Endothelial cell of umbilical vein (primary cell): ENCODE data around the gene HBQ1. TPM values are rescaled to one million over a fixed set of nuclear protein-coding genes. Genes with fewer than 3 reads are reported as not detected.

Source experiments
- BruUV-seq: library from RNA; stranded (reverse); fragments of 400-500 nt; replicated peaks from 2 replicates; lab custom pipeline; 2021; lab: Mats Ljungman, UMichigan
- CTCF ChIA-PET: fragments of 300-600, 350-600 bp; sonication (Branson Sonifier 250); formaldehyde crosslinking; loops from one replicate; lab custom pipeline; 2021; ENCODE audit warnings: antibody characterized with exemption, inconsistent platforms; lab: Charles Lee
- POLR2A ChIA-PET: fragments of 300-600, 350-600 bp; sonication (Branson Sonifier 250); formaldehyde crosslinking; loops from one replicate; lab custom pipeline; 2021; ENCODE audit warnings: antibody characterized with exemption, inconsistent platforms; lab: Charles Lee
- DNase-seq: peaks from one replicate; pipeline ENCODE4 v3.0.0-alpha.2; 2011; ENCODE audit warnings: low read depth, low spot score
- FAIRE-seq: peaks from 2 replicates; lab custom pipeline; 2011; peaks lifted over from hg19 to GRCh38; lab: Jason Lieb, UNC
- H2AFZ ChIP-seq: 2 replicates; pipeline ENCODE4 v1.6.0; 2012; ENCODE audit warnings: low read depth, low read length, control low read depth, inconsistent platforms
- H3K27ac ChIP-seq: 2 replicates; pipeline ENCODE4 v1.5.1; 2011; ENCODE audit warnings: low read depth, mild to moderate bottlenecking, control low read depth, low read length, moderate library complexity; ENCODE audit not compliant: insufficient read depth
- H3K27me3 ChIP-seq, 2 experiments: 2 replicates each; pipeline versions ENCODE4 v1.6.0 to v1.6.1; 2011; ENCODE audit warnings: low read length in 2 of 2, mixed read lengths in 1 of 2; ENCODE audit not compliant: control insufficient read depth in 2 of 2, insufficient read depth in 2 of 2
- H3K36me3 ChIP-seq, 2 experiments: 2 replicates in 1 of 2; 3 replicates in 1 of 2; pipeline ENCODE4 v1.5.1; 2011; ENCODE audit warnings: low read length in 2 of 2, mild to moderate bottlenecking in 1 of 2, moderate library complexity in 1 of 2; ENCODE audit not compliant: control insufficient read depth in 2 of 2, insufficient read depth in 2 of 2; ENCODE audit errors: extremely low read depth in 1 of 2
- H3K4me1 ChIP-seq: 3 replicates; pipeline ENCODE4 v1.5.1; 2011; ENCODE audit warnings: mild to moderate bottlenecking, low read length; ENCODE audit not compliant: control insufficient read depth, insufficient read depth; ENCODE audit errors: extremely low read depth
- H3K4me2 ChIP-seq: 2 replicates; pipeline ENCODE4 v1.6.1; 2011; ENCODE audit warnings: low read length, control low read depth, mixed read lengths; ENCODE audit not compliant: insufficient read depth
- H3K4me3 ChIP-seq, 3 experiments: fragments of 200-600 bp in 1 of 3; sonication (generic), shearing (Covaris generic) in 1 of 3; replicated peaks in 1 of 3; 2 replicates each; pipeline ENCODE4 v1.5.1; 2011 to 2016; ENCODE audit warnings: control low read depth in 3 of 3, low read length in 3 of 3, mild to moderate bottlenecking in 2 of 3, inconsistent platforms in 1 of 3, low read depth in 1 of 3, moderate library complexity in 1 of 3; ENCODE audit not compliant: insufficient read depth in 1 of 3
- H3K79me2 ChIP-seq: 2 replicates; pipeline ENCODE4 v1.6.0; 2012; ENCODE audit warnings: low read length, inconsistent platforms; ENCODE audit not compliant: control insufficient read depth, insufficient read depth
- H3K9ac ChIP-seq: replicated peaks from 2 replicates; pipeline ENCODE3; 2011; ENCODE audit warnings: low read length, control low read depth; ENCODE audit not compliant: insufficient read depth; ENCODE audit errors: extremely low read depth
- H3K9me1 ChIP-seq: replicated peaks from 3 replicates; pipeline ENCODE4 v1.6.0; 2011; ENCODE audit warnings: mild to moderate bottlenecking, low read length; ENCODE audit not compliant: control insufficient read depth, insufficient read depth; ENCODE audit errors: extremely low read depth
- H3K9me3 ChIP-seq: replicated peaks from 2 replicates; pipeline ENCODE4 v1.5.1; 2012; ENCODE audit warnings: low read length, inconsistent platforms; ENCODE audit not compliant: control insufficient read depth, insufficient read depth
- H4K20me1 ChIP-seq: replicated peaks from 2 replicates; pipeline ENCODE3; 2011; ENCODE audit warnings: mild to moderate bottlenecking, low read length; ENCODE audit not compliant: control insufficient read depth, insufficient read depth; ENCODE audit errors: extremely low read depth
- EZH2 ChIP-seq: IDR thresholded peaks from 2 replicates; pipeline ENCODE4 v1.6.1; 2012; ENCODE audit warnings: borderline replicate concordance, low read depth, mild to moderate bottlenecking, moderate library complexity, low read length, inconsistent platforms; ENCODE audit not compliant: severe bottlenecking
- FOS ChIP-seq: IDR thresholded peaks from 2 replicates; pipeline ENCODE4 v1.6.1; 2011; ENCODE audit warnings: mild to moderate bottlenecking, low read length, moderate library complexity, borderline replicate concordance; ENCODE audit not compliant: insufficient read depth
- GATA2 ChIP-seq: IDR thresholded peaks from 2 replicates; pipeline ENCODE4 v1.7.0; 2011; ENCODE audit warnings: low read depth, mild to moderate bottlenecking, moderate library complexity, mixed read lengths, low read length; ENCODE audit not compliant: insufficient read length, insufficient read depth
- JUN ChIP-seq: IDR thresholded peaks from 2 replicates; pipeline ENCODE4 v1.6.1; 2011; ENCODE audit warnings: borderline replicate concordance, low read depth; ENCODE audit not compliant: insufficient read length, insufficient read depth
- MYC ChIP-seq: IDR thresholded peaks from one replicate; pipeline ENCODE4 v1.6.1; 2011; ENCODE audit warnings: mild to moderate bottlenecking, low read depth, low read length
- POLR2A ChIP-seq: IDR thresholded peaks from 2 replicates; pipeline ENCODE4 v1.6.1; 2012; ENCODE audit warnings: low read depth, mild to moderate bottlenecking, control low read depth, low read length
- POLR2AphosphoS5 ChIP-seq: IDR thresholded peaks from 2 replicates; pipeline ENCODE4 v1.6.1; 2012; ENCODE audit warnings: low read depth, mild to moderate bottlenecking, control low read depth, low read length, moderate library complexity; ENCODE audit not compliant: insufficient read depth
- dilution Hi-C: fragments of 300-500 bp; cut with MboI; formaldehyde crosslinking; loops from one replicate; pipeline ENCODE4 v1.15.0; 2019; ENCODE audit warnings: low sequenced_read_pairs; ENCODE audit not compliant: extremely low pct_ligation_motif_present
- intact Hi-C: fragments of 100-400 bp; cut with micrococcal nuclease; formaldehyde crosslinking; loops from one replicate; pipeline ENCODE4 v1.10.0; 2022
- polyA plus RNA-seq, 4 experiments: library from polyadenylated mRNA; depleted of rRNA in 3 of 4; stranded (reverse) in 3 of 4; unstranded in 1 of 4; fragments of >200 nt; gene quantifications; 2 replicates each; pipeline versions ENCODE4 v1.2.1 to v1.2.3, GENCODE V29; 2011 to 2012; ENCODE audit warnings: missing spikeins in 1 of 4
- total RNA-seq: library from RNA; stranded (reverse); gene quantifications from 2 replicates; pipeline ENCODE4 v1.2.3, GENCODE V29; 2021
- TF ChIP-seq, protein P1 (sequence below): IDR thresholded peaks from 2 replicates; pipeline ENCODE4 v1.6.1; 2011; ENCODE audit not compliant: insufficient read depth, insufficient read length
- TF ChIP-seq, protein P2 (sequence below), 2 donors: IDR thresholded peaks; 1 replicate in 1 of 2; 2 replicates in 1 of 2; pipeline ENCODE4 v1.5.1; 2011; ENCODE audit warnings: low read length in 2 of 2, mild to moderate bottlenecking in 2 of 2, moderate library complexity in 2 of 2, control low read depth in 1 of 2, inconsistent platforms in 1 of 2, low read depth in 1 of 2; ENCODE audit not compliant: insufficient read depth in 1 of 2; ENCODE audit errors: extremely low read depth in 1 of 2

HBQ1 gene
- total and polyA plus RNA-seq, 2 donors (not counting 3 experiments of a cell fraction or from before 2014, with no cell fraction given), result 0.75 TPM; not detected in 1

DNA sequence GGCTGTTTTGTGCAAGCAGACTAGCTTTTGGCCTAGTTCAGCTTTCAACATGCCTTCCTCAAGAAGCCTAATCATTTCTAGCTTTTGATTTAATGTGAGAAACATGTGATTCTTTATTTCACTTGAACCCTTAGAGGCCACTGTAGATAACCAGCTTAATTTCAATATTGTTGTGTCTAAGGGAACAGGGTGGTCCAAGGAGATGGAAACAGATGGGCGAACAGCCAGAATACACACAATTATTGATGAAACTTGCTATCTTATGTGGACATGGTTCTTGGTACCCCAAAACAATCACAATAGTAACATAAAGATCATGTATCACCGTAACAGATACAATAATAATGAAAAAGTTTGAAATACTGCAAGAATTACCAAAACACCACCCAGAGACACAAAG lies 46.5 kb upstream of the HBQ1 start:
- H3K9me3 ChIP-seq, result no peaks in the 10 kb centered on the region
- peaks cover 3% of the 10 kb centered on the region for H3K4me1 ChIP-seq
- no peak overlapping the region for H3K27ac ChIP-seq
- DNase-seq, result no peak
- no peak for FAIRE-seq
- no peaks in the 10 kb centered on the region for H4K20me1 ChIP-seq
- no peak overlapping the region for H3K4me2 ChIP-seq
- peaks cover 23% of the 10 kb centered on the region for H3K79me2 ChIP-seq
- TF ChIP-seq JUN (no peak), POLR2AphosphoS5 (no peak), MYC (no peak), EZH2 (no peak), GATA2 (no peak), POLR2A (no peak), FOS (no peak)
- TF ChIP-seq, protein P1, sequence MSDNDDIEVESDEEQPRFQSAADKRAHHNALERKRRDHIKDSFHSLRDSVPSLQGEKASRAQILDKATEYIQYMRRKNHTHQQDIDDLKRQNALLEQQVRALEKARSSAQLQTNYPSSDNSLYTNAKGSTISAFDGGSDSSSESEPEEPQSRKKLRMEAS, result no peak
- TF ChIP-seq, protein P2, sequence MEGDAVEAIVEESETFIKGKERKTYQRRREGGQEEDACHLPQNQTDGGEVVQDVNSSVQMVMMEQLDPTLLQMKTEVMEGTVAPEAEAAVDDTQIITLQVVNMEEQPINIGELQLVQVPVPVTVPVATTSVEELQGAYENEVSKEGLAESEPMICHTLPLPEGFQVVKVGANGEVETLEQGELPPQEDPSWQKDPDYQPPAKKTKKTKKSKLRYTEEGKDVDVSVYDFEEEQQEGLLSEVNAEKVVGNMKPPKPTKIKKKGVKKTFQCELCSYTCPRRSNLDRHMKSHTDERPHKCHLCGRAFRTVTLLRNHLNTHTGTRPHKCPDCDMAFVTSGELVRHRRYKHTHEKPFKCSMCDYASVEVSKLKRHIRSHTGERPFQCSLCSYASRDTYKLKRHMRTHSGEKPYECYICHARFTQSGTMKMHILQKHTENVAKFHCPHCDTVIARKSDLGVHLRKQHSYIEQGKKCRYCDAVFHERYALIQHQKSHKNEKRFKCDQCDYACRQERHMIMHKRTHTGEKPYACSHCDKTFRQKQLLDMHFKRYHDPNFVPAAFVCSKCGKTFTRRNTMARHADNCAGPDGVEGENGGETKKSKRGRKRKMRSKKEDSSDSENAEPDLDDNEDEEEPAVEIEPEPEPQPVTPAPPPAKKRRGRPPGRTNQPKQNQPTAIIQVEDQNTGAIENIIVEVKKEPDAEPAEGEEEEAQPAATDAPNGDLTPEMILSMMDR (IDR thresholded peaks at IDR 0.05; ENCODE audit: extremely low read depth in 1 of 2, insufficient read depth in 1 of 2, low read depth in 1 of 2, low read length in 2 of 2), result no peak
- intact Hi-C loops, result no loop called here
- no peaks in the 10 kb centered on the region for H3K36me3 ChIP-seq
- POLR2A ChIA-PET, result no interaction called here
- H2AFZ ChIP-seq, result no peak overlapping the region
- no peaks in the 10 kb centered on the region for H3K27me3 ChIP-seq
- CTCF ChIA-PET, result interaction anchor here (1.3 to 1.6 kb wide), 4 partner anchors 16 to 68 kb away, joined by 3 to 12 read pairs (median 4); no protein-coding TSS in a partner anchor
- dilution Hi-C loops, result no loop called here
- no peaks in the 10 kb centered on the region for H3K9me1 ChIP-seq
- no peak overlapping the region for H3K4me3 ChIP-seq
- no peak overlapping the region for H3K9ac ChIP-seq
- no TSS peak for BruUV-seq
